ENCODE measurements around the gene ZNF358. TPM values are rescaled to one million over a fixed set of nuclear protein-coding genes. Genes with fewer than 3 reads are reported as not detected.

ZNF358 gene
- total and polyA plus RNA-seq, 2 of the 13 experiments (the other 11 are each of a cell fraction or from before 2014, with no cell fraction given): 9.1 to 37.0 TPM

- no peak for TF ChIP-seq ZNF253 (CRISPR knock-in tag; IDR thresholded peaks at IDR 0.05; ENCODE audit: borderline replicate concordance)
- TF ChIP-seq GTF2F1 (IDR thresholded peaks at IDR 0.05; ENCODE audit: low read length): no peak
- no peak for TF ChIP-seq ARID2 (CRISPR knock-in tag; IDR thresholded peaks at IDR 0.05; ENCODE audit: borderline replicate concordance)
- no peak for TF ChIP-seq IKZF1 (IDR thresholded peaks at IDR 0.05)
- TF ChIP-seq, protein P1, sequence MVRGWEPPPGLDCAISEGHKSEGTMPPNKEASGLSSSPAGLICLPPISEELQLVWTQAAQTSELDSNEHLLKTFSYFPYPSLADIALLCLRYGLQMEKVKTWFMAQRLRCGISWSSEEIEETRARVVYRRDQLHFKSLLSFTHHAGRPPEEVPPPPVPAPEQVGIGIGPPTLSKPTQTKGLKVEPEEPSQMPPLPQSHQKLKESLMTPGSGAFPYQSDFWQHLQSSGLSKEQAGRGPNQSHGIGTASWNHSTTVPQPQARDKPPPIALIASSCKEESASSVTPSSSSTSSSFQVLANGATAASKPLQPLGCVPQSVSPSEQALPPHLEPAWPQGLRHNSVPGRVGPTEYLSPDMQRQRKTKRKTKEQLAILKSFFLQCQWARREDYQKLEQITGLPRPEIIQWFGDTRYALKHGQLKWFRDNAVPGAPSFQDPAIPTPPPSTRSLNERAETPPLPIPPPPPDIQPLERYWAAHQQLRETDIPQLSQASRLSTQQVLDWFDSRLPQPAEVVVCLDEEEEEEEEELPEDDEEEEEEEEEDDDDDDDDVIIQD (CRISPR knock-in tag; IDR thresholded peaks at IDR 0.05; ENCODE audit: low read depth): no peak
- TF ChIP-seq SETDB1 (CRISPR knock-in tag; IDR thresholded peaks at IDR 0.05; ENCODE audit: borderline replicate concordance): no peak
- peak; percentile 60; the same call in 1 of the 2 replicates for TF ChIP-seq ZC3H13 (CRISPR knock-in tag; IDR thresholded peaks at IDR 0.05)
- TF ChIP-seq ONECUT2 (CRISPR knock-in tag; IDR thresholded peaks at IDR 0.05): no peak; the same call in 1 of the 2 replicates
- TF ChIP-seq MBNL3 (CRISPR knock-in tag; conservative IDR thresholded peaks at IDR 0.05): no peak
- TF ChIP-seq HOXA9 (CRISPR knock-in tag; IDR thresholded peaks at IDR 0.05; ENCODE audit: borderline replicate concordance): peak; percentile 68
- TF ChIP-seq ZNF160 (CRISPR knock-in tag; IDR thresholded peaks at IDR 0.05): no peak
- no peak for TF ChIP-seq CREB1 (IDR thresholded peaks at IDR 0.05)
- TF ChIP-seq CREB1 (CRISPR knock-in tag; IDR thresholded peaks at IDR 0.05): no peak
- TF ChIP-seq ZFP1 (CRISPR knock-in tag; IDR thresholded peaks at IDR 0.05): no peak
- no peak for TF ChIP-seq ZNF468 (CRISPR knock-in tag; IDR thresholded peaks at IDR 0.05)
- no peak for TF ChIP-seq ZNF331 (CRISPR knock-in tag; IDR thresholded peaks at IDR 0.05)
- no peak for TF ChIP-seq SMAD9 (CRISPR knock-in tag; IDR thresholded peaks at IDR 0.05)
- peak; percentile 24; the same call in 1 of the 2 replicates for TF ChIP-seq ZNF710 (CRISPR knock-in tag; IDR thresholded peaks at IDR 0.05; ENCODE audit: borderline replicate concordance)
- TF ChIP-seq GABPB1 (CRISPR knock-in tag; IDR thresholded peaks at IDR 0.05): peak; percentile 65; the same call in 1 of the 2 replicates
- TF ChIP-seq ZNF891 (CRISPR knock-in tag; IDR thresholded peaks at IDR 0.05): peak; percentile 55; the same call in 1 of the 2 replicates
- TF ChIP-seq, protein P2, sequence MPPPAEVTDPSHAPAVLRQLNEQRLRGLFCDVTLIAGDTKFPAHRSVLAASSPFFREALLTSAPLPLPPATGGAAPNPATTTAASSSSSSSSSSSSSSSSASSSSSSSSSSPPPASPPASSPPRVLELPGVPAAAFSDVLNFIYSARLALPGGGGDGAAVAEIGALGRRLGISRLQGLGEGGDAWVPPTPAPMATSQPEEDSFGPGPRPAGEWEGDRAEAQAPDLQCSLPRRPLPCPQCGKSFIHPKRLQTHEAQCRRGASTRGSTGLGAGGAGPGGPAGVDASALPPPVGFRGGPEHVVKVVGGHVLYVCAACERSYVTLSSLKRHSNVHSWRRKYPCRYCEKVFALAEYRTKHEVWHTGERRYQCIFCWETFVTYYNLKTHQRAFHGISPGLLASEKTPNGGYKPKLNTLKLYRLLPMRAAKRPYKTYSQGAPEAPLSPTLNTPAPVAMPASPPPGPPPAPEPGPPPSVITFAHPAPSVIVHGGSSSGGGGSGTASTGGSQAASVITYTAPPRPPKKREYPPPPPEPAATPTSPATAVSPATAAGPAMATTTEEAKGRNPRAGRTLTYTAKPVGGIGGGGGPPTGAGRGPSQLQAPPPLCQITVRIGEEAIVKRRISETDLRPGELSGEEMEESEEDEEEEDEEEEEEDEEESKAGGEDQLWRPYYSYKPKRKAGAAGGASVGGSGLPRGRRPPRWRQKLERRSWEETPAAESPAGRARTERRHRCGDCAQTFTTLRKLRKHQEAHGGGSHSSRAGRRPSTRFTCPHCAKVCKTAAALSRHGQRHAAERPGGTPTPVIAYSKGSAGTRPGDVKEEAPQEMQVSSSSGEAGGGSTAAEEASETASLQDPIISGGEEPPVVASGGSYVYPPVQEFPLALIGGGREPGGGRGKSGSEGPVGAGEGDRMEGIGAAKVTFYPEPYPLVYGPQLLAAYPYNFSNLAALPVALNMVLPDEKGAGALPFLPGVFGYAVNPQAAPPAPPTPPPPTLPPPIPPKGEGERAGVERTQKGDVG (CRISPR knock-in tag; IDR thresholded peaks at IDR 0.05; ENCODE audit: borderline replicate concordance): 0 out of 2 replicates have a peak, but pooled peaks have one; percentile 27
- TF ChIP-seq MIXL1 (CRISPR knock-in tag; IDR thresholded peaks at IDR 0.05): no peak
These were observed 15.0 kb upstream of the ZNF358 start (continued) for GRCh38 chr19:7500811-7501450.

Measured in HepG2 (cell line).